NCI-H524 treated with DMSO at 0.1 percent for 48 hours (cell line): ENCODE results near the gene GNAT3.
A peak's percentile ranks its signal among the peaks of the same experiment; 100 is the strongest.

Experiments
- DNase-seq: peaks from one replicate; lab custom pipeline; 2025; lab: John Stamatoyannopoulos, UW

Gene GNAT3

DNA sequence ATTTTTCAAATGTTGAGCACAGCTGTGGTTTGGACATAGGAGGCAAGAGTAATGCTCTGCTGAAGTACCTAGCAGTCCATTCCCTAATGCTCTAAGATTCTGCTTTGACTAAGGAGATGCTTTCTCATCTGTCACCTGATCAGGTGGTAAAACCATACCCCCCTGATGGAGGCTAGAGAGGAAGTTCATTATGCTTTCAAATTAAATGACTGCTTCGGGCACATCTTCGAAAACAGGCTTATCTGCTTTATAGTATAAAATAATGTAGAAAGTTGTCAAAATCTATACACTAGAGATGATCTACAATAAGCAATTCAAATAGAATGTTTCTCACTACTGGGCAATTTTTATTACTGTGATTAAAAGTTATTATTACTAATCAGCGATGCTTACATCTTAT lies at the start of gene GNAT3:
Gene GNAT3, minus strand, starts transcription at position 101 of the 400 bp plus-strand sequence. CDS start 138 bp downstream, outside the sequence.
- no peak for DNase-seq

DNA sequence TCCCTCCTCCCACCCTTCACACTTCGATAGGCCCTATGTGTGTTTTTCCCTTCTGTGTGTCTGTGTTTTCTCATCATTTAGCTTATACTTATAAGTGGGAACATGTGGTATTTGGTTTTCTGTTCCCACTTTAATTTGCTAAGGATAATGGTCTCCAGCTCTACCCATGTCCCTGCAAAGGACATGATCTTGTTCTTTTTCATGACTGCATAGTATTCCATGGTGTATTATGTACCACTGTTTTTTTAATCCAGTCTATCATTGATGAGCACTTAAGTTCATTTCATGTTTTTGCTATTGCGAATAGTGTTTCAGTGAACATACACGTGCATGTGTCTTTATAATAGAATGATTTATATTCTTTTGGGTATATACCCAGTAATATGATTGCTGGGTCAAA lies 46.3 kb upstream of the GNAT3 start:
- no peak for DNase-seq

DNA sequence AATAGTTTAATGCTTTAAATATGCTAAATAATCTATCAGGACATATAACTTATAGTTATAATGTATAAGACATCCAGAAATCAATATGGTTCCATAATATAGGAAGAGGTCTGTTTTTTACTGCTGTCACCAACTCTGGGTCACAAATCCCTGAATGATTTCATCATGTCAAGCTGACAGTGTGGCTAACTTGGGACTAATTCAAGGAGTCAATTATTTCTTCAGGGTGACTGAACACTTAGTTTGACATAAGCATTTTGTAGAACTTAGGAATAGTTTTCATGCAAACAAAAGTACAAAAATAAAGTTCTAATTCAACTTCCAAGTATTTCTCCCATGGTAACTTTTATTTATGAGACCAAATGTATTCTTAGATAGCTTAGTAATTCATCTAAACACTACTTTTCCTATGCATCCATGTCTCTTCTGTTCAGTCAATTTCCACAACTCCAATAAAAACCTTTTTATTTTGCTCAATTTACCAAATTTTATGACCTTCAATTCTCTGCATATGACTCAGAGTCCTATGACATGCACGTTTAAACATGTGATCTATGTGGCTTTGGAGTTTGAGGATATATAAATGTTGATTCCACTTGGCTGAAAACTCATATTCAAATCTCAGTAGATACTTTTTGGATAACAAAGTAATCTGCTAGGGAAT lies 40.3 kb upstream of the GNAT3 start:
- no peak for DNase-seq

DNA sequence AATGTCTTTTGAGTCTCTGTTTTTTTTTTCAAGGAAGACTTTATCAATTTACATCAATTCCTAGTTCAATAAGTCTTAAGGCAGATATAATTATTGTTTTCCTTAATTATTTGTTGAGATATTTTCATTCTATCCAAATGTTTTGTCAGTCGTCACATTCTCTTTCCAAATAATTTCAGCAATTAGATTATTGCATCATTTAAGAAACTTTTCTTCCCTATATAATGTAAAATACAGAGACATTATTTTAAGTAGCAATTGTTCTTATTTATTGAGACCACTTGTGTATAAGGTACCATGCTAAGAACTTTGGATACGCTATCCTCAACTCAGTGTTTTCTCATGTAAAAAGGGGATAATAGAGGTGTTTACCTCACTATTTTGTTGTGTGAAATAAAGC lies 38.1 kb upstream of the GNAT3 start:
- no peak for DNase-seq

DNA sequence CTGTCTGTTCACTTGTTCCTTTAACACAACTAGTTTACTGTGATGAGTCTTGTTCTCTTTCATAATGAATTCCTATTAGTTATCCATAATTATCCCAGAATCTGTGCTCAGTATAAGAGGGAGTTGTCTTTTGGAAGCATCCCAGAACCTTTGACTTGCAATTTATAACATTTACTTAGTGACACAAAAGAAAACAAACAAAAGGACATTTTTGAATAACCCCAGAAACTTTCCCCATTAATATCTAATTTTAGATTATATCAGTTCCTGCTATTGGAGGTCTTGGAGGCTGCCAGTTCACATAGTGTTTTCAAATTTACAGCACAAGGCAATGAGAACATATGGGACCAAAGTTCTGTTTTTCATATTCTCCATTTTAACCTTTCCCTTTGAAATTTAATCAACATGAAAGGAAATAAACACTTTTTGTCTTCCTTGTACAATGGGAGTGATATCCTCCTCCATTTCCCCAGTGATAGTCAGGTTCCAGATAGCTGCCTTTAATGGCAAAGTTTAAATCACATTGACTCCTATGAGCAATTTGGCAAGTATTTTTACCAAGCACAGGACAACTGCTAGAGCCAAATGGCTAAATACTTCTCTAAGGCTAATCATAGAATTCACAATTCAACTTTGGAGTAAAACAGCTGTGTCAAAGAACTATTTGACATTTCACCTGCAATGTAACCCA lies 37.1 kb upstream of the GNAT3 start:
- no peak for DNase-seq

DNA sequence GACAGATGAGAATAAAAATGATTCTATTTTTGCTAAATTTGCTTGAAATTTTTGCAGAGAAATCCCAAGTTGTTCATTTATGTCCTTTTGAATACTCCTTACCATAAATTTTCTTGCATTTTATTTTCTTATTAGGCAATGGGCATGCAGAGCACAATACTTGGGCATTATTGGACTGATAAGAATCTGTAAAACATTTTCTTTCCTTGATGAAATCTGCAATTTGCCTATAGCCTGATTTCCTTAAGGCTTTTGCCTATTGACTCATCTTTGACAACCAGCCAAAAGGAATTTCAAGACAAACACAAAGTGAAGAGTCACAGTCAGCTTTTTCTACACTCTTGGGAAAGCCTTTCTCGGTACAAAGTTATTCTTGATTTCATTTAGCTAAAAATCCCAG lies 30.5 kb upstream of the GNAT3 start:
- no peak for DNase-seq

DNA sequence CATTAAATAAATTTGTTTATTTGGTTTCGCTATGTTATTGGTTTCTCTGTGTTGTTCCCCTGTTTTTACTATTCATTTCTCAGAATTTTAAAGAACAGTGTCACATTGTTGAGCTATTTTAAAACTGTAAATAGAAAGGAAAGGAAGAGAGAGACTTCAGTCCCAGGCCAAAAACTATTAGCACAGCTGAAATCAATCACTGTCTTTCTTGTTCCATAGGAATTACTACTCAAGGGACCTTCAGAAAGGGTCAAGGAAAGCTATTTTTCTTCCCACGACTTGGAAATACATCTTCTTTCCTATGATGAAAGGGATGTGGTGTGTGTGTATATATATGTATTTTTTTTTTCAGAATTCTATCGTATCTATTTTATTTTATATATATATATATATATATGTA lies 29.0 kb upstream of the GNAT3 start:
- no peak for DNase-seq

DNA sequence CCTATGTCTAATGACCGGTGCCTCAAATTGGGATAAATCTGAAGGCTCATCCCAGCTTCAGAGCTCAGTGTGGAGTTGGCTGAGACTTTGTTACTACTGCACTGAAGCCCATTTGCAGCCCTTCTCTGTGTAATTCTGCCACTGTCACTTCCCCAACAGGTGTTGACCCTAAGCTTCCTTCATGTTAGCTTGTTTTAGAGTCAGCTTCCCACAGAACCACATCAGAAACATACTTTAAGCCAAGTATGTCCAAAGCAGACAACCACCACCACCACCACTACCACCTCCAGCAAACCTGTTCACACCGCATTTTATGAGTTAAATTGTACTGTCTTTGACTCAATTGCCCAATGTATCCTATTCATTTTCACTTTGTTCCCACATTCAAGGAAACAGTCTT lies 25.2 kb upstream of the GNAT3 start:
- DNase-seq = no peak

DNA sequence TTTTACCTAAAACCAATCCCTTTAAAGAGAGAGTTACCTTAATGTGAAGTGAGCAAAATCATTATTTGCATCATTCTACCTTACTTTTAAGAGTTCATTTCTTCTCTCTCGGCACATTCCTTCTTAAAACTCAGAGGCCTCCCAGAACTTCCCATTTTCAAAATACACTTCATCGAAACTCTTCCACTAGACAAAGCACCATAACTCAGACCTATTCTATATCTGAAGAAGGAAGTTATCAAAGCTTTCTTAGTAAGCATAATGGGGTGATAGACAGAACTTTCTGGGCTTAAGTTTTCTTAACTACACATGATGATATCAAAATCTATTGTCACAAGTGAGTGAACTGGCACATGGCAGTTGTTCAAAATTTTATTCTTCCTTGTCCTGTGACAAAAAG lies 24.6 kb upstream of the GNAT3 start:
- no peak for DNase-seq

DNA sequence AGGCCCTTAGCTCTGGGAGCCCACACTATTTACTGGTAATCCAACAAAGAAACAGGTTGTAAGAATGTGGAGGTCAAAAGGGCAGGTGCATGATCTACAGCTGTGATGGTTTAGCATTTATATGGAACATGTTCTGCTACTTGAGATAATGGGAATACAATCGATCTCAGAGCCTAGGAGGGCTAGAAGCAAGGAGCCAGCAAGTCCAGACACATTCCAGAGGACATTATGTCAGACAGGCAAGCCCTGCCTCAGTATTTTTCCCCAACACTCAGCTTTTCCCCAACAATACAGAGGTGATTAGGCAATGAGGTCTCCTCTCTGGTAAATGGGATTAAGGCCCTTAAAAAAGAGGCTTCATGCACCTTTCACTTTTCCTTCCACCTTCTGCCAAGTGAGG lies 21.4 kb upstream of the GNAT3 start:
- no peak for DNase-seq

DNA sequence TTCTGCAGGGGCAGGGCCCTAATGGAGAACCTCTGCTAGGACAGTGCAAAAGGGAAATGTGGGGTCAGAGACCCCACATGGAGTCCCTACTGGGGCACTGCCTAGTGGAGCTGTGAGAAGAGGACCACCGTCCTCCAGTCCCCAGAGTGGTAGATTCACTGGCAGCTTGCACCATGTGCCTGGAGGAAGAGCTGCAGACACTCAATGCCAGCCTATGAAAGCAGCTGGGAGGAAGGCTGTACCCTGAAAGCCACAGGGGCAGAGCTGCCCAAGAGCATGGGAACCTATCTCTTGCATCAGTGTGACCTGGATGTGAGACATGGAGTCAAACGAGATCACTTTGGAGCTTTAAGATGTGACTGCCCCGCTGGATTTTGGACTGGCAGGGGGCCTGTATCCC lies 20.3 kb upstream of the GNAT3 start:
- DNase-seq = no peak

DNA sequence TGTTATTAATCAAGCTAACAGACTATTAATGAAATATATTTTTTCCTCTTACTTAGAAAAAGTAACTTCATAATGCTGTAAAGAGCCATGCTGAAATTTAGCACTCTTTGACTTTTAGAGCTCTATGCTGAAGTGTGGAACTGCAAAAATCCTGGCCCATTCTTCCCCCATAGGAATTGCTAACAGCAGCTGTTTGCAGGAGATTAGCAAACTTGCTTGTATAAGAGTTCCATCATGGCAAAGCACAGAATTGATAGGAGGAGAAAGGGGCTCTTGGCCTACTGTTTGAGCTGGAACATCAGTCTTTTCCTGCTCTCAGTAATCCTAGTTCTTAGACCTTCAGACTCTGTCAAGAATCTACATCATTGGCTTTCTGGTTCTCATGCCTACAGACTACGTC lies 18.3 kb upstream of the GNAT3 start:
- DNase-seq = no peak

DNA sequence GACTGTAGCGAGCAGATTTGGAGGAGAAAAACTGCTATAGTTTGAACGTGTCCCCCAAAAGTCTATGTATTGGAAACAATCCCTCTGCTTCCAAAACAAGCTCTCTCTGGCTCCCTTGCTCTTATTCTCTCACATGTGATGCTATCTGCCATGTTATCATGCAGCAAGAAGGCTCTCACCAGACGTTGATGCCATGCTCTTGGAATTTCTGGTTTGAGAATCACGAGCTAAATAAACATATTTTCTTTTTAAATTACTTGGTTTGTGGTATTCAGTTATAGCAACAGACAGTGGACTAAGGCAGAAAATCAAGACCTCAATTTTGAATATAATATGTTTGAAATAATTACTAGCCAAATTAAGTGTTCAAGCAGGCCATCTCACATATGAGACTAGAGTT lies 17.5 kb upstream of the GNAT3 start:
- DNase-seq = no peak

DNA sequence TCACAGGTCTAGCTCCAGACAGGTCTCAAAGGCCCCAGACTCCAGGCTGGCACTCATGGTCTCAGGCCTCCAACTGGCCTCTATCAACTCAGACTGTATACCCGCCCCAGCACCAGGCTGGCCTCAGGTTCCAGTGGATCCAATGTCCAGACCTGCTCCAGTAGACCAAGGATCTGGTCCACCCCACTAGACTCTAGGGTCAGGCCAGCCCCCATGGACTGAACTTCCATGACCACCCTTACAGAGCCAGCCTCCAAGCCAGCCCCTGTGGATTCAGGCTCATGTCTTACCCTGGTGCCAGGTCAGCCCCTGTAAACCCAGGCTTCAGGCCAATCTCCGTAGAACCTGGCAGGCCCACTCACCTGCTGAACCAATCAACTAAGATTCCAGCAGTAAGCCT lies 16.8 kb upstream of the GNAT3 start:
- no peak for DNase-seq

DNA sequence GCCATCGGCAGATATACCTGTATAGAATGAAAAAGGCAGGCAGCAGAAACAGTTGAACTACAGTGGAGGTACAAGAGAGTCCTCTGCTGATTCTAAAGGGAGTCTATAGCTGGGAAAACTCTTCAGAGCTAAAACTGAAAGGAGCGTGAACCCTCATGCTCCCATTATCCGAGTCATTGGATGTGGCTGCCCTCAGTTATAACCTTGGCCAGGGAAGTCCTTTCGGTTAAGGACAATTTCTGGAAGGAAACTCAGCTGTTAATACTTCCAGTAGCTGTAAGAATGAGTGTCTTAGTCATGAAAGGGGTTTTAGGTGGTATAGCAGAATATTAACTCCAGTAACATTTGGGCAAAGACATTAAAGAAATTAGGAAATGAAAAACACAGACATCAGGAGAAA lies 14.6 kb upstream of the GNAT3 start:
- no peak for DNase-seq

DNA sequence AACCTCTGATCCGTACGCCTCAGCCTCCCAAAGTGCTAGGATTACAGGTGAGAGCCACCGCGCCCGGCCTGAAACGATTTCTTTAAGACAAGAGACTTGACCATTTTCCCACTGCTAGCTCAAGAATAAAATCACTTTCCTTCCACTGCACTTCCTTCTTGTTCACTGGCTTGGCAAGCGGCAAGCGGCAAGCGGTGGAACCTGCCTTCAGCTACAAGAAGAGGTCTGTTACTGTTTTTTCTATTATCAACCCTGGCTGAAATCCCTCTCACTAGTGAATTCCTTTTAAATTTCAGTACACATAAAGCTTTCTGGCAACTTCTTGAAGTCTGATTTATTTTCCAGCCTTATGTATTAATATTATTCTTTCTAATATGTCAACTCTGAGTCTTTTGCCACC lies 12.8 kb upstream of the GNAT3 start:
- no peak for DNase-seq

DNA sequence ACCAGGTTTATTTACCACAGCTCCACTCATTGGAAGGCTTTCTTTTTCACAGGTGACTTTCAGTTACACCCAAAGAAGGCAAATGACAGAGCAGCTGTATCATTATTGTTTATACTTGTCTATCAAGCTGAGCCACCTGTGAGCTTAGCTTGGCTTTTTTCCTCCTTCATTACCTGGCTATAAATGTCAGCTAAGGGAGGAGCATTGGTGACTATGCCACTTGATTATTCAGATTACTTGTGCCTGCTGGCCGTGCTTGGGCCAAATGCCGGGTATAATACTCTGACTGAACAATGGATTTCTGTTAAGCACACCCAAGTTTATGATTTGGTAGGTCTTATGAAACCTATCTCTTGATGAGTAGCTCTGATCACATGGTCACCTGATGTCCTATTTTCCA lies 9.9 kb upstream of the GNAT3 start:
- DNase-seq = no peak

DNA sequence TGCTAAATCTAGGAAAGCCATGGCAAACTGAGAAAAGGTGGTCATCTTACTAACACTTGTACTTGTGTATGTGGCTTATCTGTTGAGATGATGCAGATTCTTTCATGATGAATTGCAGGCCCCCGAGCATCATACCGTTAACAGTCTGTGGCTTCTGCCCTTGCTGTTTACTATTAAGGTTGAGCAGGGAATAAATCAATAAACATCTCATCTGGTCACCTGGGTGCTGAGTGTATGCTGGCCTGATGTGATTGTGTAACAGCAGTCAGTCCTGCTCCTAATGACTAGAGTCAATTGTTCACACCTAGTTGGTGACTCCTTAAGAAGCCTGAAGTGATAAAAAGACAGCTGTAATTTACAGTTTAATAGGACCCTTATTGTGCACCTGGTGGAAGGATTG lies 8.3 kb upstream of the GNAT3 start:
- no peak for DNase-seq

DNA sequence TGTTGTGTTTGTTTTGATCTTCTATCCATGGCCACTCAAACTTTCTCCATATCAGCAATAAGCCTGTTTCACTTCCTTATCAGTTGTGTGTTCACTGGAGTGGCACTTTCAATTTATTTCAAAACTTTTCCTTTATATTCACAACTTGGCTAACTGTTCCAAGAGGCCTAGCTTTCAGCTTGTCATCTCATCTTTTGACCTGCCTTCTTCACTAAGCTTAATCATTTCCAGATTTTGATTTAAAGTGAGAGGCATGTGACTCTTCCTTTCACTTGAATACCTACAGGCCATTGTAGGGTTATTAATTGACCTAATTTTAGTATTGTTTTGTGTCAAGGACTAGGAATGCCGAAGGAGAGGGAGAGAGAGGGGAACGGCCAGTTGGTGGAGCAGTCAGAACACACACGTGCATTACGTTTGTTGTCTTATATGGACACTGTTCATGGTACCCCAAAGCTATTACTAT lies 5.5 kb upstream of the GNAT3 start:
- DNase-seq = no peak

DNA sequence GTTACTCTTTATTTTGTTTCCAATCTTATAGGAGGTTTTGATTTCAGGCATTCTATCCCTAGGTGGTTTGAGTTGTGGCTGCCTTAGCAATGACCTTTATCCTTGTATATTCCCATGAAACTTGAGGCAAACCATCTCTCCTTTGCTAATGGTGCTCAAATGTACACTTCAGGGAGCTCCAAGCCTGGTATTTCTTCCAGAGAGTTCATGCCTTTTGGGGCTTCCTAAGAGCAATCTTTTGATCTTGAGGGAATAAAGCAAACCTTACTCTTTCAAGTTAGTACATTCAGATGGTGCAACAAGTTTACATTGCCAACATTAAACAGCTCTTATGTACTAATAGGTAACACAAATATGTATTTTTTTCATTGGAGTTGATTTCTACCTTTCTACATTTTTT lies 3.4 kb upstream of the GNAT3 start:
- no peak for DNase-seq

DNA sequence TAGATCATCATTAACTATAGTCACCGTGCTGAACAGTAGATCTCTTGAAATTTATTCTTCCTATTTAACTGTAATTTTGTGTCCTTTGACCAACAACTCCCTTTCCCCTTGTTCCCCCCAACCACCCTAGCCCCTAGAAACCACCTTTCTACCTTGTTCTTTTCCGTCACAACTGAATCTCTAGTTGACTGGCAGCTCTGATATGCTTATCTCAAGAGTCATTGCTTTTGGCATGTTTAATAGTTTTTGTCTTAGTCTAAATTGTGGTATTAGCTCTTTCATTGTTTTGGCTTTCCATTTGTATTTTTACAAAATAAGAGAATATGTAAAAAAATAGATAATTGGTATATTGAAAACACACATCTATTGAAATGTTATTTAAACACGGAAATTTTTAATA lies 1.8 kb downstream of the GNAT3 start:
- no peak for DNase-seq

DNA sequence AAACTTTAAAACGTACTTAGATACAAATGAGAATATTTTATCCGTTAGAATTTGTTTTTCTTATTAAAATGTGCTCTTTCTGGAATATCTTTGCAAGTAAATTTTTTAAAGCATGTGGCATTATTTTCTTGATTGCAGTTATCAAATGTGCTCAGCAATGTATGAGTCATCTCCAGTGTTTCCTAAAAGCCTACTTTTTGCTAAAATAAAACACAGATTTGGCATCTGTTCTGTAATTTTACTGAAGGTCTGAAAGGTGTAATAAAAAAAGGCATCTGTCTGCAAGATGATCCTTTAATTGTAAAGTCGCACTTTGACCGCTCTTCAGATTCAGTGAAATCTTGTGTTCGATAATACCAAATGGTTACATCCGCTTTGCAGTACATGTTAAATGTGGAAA lies 3.4 kb downstream of the GNAT3 start:
- DNase-seq = peak; percentile 24

DNA sequence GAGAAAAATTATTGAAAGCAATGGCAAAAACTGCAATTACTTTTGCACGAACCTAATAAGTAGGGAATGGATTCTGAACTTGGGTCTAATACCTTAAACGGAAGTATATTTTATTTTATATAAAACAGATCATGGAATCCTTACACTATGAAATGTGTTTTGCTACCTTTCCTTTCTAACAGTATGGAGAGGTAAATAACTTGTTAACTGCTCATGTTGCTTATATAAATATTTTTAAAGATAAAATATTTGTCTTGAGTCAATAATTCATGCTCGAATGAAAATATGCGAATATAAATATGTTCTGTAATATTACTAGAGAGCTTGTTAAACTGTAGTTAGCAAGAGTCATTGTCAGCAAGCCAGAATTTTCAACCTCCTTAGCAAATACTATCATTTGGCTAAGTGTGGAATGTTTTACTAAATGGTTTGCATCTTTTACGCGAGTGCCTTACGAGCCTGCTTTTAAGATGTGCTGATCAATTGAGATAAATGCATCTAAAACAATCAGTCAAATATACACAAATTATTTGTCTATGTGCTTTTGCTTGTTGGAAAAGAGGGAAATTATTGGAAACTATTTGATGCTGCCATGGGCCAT lies 5.9 kb downstream of the GNAT3 start:
- no peak for DNase-seq

DNA sequence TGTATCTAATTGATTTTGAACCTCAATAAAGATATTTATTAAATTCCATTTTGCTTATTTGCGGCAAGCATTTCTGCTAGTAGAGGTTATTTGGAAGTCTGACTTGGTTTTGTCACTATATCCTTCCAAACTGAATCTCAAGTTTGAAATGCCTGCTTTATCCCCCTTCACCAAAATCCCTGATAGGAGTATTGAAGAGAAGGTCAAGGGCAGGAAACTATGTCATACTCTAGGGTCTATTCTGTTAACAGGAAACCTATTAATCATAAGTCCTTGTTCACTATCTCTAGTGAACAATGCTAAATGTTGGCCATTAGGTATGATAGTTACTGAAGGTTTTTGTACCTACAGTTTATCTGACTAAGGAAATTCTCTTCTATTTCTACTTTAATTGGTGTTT lies 11.5 kb downstream of the GNAT3 start:
- DNase-seq = no peak
